C4-2B (cell line): ENCODE results near the gene NUP214.
"Not testable (repeated sequence)": the region's sequence is repeated elsewhere in the genome, so short reads cannot be mapped to it uniquely, and the experiment has no call there.

ENCODE experiments used
- H3K27ac ChIP-seq: fragments of 450-650 bp; 2 replicates; pipeline ENCODE4 v1.5.1; 2017
- CTCF ChIP-seq: fragments of 450-650 bp; conservative IDR thresholded peaks from 2 replicates; pipeline ENCODE4 v1.5.1; 2017; ENCODE audit warnings: mild to moderate bottlenecking
- ZFX ChIP-seq: fragments of 450-650 bp; IDR thresholded peaks from 2 replicates; pipeline ENCODE4 v1.6.1; 2017

Gene NUP214

DNA sequence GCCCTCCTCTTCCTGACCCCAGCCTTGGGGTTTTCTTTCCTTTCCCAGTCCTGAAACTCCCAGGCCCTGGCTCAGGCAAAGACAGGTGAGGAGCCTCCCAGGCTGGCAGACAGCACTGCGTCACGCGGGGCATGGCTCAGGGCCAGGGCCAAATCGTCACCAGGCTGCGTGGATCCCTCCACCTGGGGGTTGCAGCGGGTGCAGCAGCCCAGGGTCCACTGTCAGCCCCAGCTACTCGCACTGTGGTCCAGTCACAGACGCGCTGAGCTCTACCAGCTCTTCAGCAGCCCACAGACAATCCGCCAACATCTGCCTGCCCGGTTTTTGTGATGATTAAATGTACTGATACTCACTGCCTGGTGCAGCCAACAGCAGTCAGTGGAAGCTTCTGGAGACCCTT, 138.8 kb downstream of the NUP214 start:
- no peak overlapping the region for H3K27ac ChIP-seq

DNA sequence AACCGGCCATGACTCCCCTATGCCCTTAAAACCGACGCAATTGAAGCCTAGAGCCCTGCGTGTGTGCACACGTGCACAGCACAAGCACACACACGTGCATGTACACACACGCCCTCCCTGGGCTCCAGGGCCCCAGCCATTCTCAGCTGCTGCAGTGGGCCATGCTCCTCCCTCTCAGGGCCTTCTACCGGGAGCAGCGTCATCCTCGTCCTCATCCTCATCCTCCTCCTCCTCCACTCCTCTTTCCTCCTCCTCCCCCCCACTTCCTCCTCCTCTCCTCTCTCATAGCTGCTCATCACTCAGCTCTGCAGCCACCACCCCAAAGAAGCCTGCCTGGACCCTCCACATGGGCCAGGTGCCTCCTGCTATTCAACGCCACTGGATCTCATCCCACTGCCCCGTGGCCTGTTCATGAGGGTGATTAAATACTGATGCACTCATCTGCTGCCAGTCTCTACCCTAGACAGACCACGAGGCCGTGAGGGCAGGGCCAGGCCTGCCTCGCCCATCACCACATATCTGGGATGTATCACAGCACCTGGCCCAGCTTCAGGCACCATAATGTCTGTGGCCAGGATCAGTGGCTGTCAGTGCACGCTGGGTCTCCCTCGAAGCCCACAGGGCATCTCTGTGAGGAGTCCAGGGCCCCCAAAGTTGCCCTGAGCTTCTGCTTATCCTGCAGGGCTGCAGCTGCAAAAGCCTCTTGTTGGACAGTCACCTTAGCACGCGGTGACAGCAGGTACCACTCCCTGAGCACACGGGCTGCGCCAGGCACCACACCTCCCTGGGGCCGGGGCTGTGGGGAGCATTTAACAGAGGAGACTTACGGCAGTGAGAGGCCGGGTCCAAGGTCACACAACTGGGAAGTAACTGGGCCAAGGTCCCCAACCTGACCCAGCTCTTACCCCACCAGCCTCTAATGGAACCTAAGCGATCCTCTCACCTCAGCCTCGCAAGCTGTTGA, 141.2 kb downstream of the NUP214 start:
- TF ChIP-seq CTCF (no peak), ZFX (no peak)

More for the DNA sequence above, 138.8 kb downstream of the NUP214 start:
- no peak for TF ChIP-seq CTCF
- no peak for TF ChIP-seq ZFX

DNA sequence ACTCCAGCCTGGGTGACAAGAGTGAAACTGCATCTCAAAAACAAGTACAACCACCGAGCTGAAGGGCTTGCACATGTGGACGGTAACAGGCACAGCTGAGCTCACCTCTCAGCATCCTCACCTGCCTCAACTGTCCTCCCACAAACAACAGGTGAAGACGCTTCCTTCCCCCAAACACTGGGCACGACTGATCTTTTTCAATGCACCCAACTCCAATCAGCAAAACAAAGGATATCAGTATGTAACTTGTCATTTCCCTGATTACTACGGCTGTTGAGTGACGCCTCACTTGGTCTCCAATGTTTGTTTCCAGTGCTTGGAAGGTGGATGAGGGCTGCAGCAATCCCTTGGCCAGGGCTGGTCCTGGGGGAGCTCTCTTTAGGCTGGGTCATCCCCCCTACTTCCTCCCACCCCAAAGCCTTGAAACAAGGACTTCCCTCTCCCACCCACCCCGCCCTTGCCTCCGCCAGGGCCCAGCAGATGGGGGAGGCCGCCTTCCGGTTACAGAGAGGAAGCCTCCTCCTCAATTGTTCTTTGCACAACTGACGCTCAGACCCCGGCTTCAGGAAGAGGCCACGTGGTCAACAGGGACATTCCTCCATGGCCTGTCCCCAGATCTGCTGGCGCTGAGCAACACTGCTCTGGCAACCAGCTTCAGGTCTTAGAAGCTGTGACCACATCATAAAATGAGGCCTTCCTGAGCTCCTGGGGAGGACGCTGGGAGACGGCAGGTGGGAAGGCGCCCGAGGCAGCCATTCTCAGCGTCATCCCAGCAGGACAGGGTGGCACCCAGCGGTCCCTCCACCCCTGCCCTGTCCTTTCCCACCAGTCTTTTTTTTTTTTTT, 145.0 kb downstream of the NUP214 start:
- TF ChIP-seq CTCF (no peak), ZFX (no peak)
- H3K27ac ChIP-seq = no peak overlapping the region

More for the DNA sequence above, 141.2 kb downstream of the NUP214 start:
- H3K27ac ChIP-seq = no peak overlapping the region

GRCh38 chr9:131271016-131271273, 145.6 kb downstream of the NUP214 start:
- not testable (repeated sequence) for H3K27ac ChIP-seq

DNA sequence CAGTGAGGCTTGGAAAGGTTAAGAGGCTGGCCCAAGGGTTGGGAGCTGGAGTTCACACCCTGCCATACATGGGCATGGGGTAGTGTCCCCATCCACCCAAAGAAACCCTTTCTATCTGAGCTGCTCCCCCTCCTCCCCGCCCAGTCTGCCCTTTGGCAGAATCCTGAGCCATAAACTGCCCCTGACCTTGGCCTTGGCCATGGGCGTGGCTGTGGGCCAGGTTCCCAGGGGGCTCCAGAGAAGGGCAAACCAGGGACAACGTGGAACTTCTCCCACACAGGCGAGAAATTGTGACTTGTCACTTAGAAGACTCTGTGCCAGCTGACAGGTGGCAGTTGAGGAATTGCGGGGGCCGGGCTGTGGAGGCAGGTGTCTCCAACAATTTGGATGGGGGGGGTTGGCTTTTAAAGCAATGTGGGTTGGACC, 146.1 kb downstream of the NUP214 start:
- TF ChIP-seq ZFX (no peak), CTCF (no peak)
- H3K27ac ChIP-seq = no peak overlapping the region

GRCh38 chr9:131272212-131272611, 146.8 kb downstream of the NUP214 start:
- TF ChIP-seq CTCF = no peak
- TF ChIP-seq ZFX = no peak
- no peak overlapping the region for H3K27ac ChIP-seq

GRCh38 chr9:131273146-131273855, 147.9 kb downstream of the NUP214 start:
- H3K27ac ChIP-seq = peak overlapping the region; percentile 20
- TF ChIP-seq ZFX (no peak), CTCF (no peak)
